HEK293T (cell line): ENCODE results near the gene AHDC1.

Source experiments
- CTCF ChIA-PET: fragments of 350-600 bp; formaldehyde crosslinking; extraction: SDS; loops from one replicate; lab custom pipeline; 2021; ENCODE audit warnings: antibody characterized with exemption, inconsistent platforms; lab: Yijun Ruan, JAX
- POLR2A ChIA-PET: fragments of 350-600 bp; formaldehyde crosslinking; extraction: SDS; loops from one replicate; lab custom pipeline; 2020; ENCODE audit warnings: antibody characterized with exemption, inconsistent platforms; lab: Yijun Ruan, JAX
- DNase-seq: peaks from one replicate; pipeline ENCODE4 v3.0.0; 2012; ENCODE audit warnings: mixed read lengths; ENCODE audit errors: extremely low spot score
- ARNT ChIP-seq: fragments of 450-650 bp; IDR thresholded peaks from 2 replicates; pipeline ENCODE4 v1.6.1; 2017; ENCODE audit warnings: mild to moderate bottlenecking
- BHLHE40 ChIP-seq: fragments of 450-650 bp; IDR thresholded peaks from 2 replicates; pipeline ENCODE4 v1.6.1; 2016; ENCODE audit warnings: mild to moderate bottlenecking, moderate library complexity, borderline replicate concordance
- CTBP1 ChIP-seq: fragments of 450-650 bp; IDR thresholded peaks from 2 replicates; pipeline ENCODE4 v1.6.1; 2016; ENCODE audit warnings: borderline replicate concordance
- ELF4 ChIP-seq: fragments of 450-650 bp; IDR thresholded peaks from 2 replicates; pipeline ENCODE4 v1.6.1; 2017; ENCODE audit warnings: antibody characterized with exemption
- FOXA1 ChIP-seq: fragments of 450-650 bp; IDR thresholded peaks from 2 replicates; pipeline ENCODE4 v1.6.1; 2016; ENCODE audit warnings: mild to moderate bottlenecking
- FOXK2 ChIP-seq: fragments of 450-650 bp; IDR thresholded peaks from 2 replicates; pipeline ENCODE4 v1.6.1; 2016; ENCODE audit warnings: mild to moderate bottlenecking
- FOXM1 ChIP-seq: fragments of 450-650 bp; IDR thresholded peaks from 2 replicates; pipeline ENCODE4 v1.6.1; 2017; ENCODE audit warnings: mild to moderate bottlenecking, borderline replicate concordance
- HDGF ChIP-seq: fragments of 450-650 bp; IDR thresholded peaks from 2 replicates; pipeline ENCODE4 v1.6.1; 2017; ENCODE audit warnings: antibody characterized with exemption, borderline replicate concordance
- L3MBTL2 ChIP-seq: fragments of 450-650 bp; conservative IDR thresholded peaks from 2 replicates; pipeline ENCODE4 v1.6.1; 2016; ENCODE audit warnings: mild to moderate bottlenecking
- LEF1 ChIP-seq: fragments of 450-650 bp; IDR thresholded peaks from 2 replicates; pipeline ENCODE4 v1.6.1; 2017; ENCODE audit warnings: mild to moderate bottlenecking, borderline replicate concordance
- NFRKB ChIP-seq: fragments of 450-650 bp; IDR thresholded peaks from 2 replicates; pipeline ENCODE4 v1.6.1; 2016; ENCODE audit warnings: mild to moderate bottlenecking, moderate library complexity
- SP1 ChIP-seq: fragments of 450-650 bp; IDR thresholded peaks from 2 replicates; pipeline ENCODE4 v1.6.1; 2017
- SUZ12 ChIP-seq: fragments of 450-650 bp; IDR thresholded peaks from 2 replicates; pipeline ENCODE4 v1.6.1; 2016; ENCODE audit warnings: mild to moderate bottlenecking
- TARDBP ChIP-seq: fragments of 450-650 bp; IDR thresholded peaks from 2 replicates; pipeline ENCODE4 v1.6.1; 2016
- ZNF384 ChIP-seq: fragments of 450-650 bp; IDR thresholded peaks from 2 replicates; pipeline ENCODE4 v1.6.1; 2016
- TF ChIP-seq, protein P1 (sequence below): fragments of 450-650 bp; IDR thresholded peaks from 2 replicates; pipeline ENCODE4 v1.6.1; 2016

Gene AHDC1

DNA sequence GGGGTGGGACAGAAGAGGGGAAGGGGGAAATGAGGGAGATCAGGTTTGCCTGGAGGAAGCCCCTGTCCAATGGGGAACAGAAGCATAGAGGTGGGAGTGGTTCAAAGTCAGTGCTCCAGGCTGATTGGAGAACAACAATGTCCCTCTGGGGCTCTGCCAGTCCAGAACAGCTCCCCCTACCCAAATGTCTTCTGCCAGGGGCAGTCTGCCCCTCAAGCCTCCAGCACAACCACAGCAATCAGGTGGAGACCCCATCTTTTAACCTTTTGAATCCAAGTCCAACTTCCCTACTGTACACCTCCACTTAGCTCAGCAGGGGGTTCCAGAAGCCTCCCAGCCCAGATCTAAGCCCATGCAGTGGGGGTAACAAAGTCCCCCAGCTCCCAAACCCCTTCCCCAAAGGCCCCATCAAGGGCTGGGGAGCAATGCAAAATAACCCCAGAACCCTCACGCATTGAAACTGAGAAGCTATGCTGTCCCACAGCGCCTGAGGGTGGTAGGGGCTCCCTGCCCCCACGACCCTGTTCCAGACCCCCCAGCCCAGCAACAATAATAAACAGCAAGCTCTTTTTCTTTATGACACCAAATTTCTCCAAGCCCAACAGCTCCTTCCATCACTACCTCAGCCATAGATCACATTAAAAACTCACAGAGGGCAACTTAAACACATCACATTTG lies 3.3 kb downstream of the AHDC1 start:
- CTCF ChIA-PET, result interaction anchor here (0.9 to 2.3 kb wide), 6 partner anchors 24 to 43 kb away, joined by 3 to 13 read pairs (median 4); no protein-coding TSS in a partner anchor

DNA sequence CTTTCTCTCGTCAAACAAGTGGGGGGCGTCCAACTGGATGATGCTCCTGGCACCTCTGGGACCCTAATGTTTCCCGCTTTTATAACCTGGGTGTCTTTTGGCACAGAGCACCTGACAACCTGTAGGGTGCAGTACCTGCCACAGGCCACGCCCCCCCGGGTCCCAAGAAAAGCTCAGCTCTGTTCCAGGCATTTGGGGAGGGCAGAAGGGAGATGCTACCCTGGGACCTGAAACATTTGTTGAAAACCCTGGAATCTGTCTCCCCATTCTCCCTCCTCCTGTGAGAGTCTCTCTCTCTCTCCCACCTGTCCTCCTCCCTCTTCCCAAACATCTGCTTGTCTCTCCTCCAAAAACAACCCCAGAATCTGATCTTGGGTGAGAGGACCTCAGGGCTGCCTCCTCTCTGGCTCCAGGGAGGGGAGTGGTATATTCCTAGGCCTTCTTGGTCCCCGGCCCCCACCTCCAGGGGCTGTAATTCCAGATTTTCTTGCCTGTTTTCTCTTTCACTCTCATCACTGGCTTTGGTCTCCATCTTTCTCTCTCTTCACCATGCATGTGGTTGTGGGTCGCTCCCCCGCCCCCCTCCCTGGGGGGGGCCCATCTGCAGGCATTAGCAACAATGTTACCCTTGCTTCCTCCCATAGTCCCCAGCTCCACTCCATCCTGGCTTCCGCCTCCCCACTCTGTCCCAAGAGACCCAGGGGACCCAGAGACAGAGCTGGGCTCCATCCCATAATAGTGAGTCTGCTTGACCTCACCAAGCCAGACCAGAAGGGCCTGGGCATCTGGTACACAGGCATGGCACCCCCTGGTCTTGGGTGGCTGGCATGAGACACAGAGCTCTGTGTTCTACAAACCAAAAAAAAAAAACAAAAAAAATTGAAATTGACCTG lies 4.1 kb downstream of the AHDC1 start:
- TF ChIP-seq FOXK2 (no peak), FOXM1 (no peak), NFRKB (no peak), TARDBP (no peak), ELF4 (no peak), ZNF384 (no peak), SP1 (no peak), CTBP1 (no peak)
- TF ChIP-seq, protein P1, sequence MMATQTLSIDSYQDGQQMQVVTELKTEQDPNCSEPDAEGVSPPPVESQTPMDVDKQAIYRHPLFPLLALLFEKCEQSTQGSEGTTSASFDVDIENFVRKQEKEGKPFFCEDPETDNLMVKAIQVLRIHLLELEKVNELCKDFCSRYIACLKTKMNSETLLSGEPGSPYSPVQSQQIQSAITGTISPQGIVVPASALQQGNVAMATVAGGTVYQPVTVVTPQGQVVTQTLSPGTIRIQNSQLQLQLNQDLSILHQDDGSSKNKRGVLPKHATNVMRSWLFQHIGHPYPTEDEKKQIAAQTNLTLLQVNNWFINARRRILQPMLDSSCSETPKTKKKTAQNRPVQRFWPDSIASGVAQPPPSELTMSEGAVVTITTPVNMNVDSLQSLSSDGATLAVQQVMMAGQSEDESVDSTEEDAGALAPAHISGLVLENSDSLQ, result no peak
- POLR2A ChIA-PET, result no interaction called here
- CTCF ChIA-PET, result interaction anchor here (1.0 to 2.3 kb wide), 5 partner anchors 24 to 32 kb away, joined by 3 to 12 read pairs (median 4); no protein-coding TSS in a partner anchor
- DNase-seq, result no peak

More for the DNA sequence above, 3.3 kb downstream of the AHDC1 start:
- DNase-seq, result peak; percentile 39
- POLR2A ChIA-PET, result interaction anchor here (0.9 to 2.5 kb wide), 4 partner anchors 26 to 125 kb away, joined by 3 to 10 read pairs (median 4); partner anchors contain the start of genes FAM76A and WASF2
- TF ChIP-seq L3MBTL2, result no peak
- no peak for TF ChIP-seq HDGF
- TF ChIP-seq ARNT, result no peak
- no peak for TF ChIP-seq SUZ12
- no peak for TF ChIP-seq BHLHE40
- TF ChIP-seq, protein P1, result peak; percentile 96
- peak; percentile 5; the same call in 1 of the 2 replicates for TF ChIP-seq FOXM1
- TF ChIP-seq FOXA1, result no peak
- TF ChIP-seq CTBP1, result no peak

DNA sequence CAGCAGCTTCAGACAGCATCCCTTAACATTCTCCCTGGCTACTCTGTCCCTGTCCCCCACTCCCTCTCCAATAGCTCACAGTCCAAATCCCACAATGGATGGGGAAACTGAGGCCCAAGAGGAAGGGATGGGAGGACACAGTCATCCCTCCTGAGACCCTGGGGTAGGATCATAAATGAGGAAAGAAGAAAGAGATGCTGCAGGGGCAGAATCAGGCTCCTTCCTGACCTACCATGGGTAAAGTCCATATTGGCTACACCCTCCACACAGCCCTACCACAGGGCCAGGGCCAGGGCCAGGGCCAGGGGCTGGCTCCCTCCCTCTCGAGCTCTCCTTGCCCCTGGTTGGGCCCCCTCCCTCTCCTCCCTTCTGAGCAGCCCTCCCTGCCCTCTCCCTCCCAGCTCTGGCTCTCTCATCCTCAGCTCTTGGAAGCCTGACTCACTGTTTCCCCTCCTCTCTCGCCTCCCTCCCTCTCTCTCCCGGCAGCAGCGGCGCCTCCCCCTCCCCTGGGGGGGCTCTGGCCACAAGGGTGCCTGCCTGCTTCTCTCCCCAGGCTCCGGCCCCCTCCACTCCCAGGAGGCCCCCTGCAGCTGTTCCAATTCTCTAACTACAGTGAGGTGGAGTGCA lies 4.9 kb downstream of the AHDC1 start:
- DNase-seq, result no peak
- CTCF ChIA-PET, result interaction anchor here (1.5 kb wide), 1 partner anchor 31 kb away, joined by 4 read pairs; no protein-coding TSS in a partner anchor
- POLR2A ChIA-PET, result no interaction called here
- TF ChIP-seq TARDBP (no peak), FOXK2 (no peak), SUZ12 (no peak), NFRKB (no peak), HDGF (no peak), FOXM1 (no peak), ARNT (no peak), FOXA1 (no peak), ZNF384 (no peak), L3MBTL2 (no peak), ELF4 (no peak), BHLHE40 (no peak), LEF1 (no peak), CTBP1 (no peak), SP1 (no peak)
- TF ChIP-seq, protein P1, result no peak

DNA sequence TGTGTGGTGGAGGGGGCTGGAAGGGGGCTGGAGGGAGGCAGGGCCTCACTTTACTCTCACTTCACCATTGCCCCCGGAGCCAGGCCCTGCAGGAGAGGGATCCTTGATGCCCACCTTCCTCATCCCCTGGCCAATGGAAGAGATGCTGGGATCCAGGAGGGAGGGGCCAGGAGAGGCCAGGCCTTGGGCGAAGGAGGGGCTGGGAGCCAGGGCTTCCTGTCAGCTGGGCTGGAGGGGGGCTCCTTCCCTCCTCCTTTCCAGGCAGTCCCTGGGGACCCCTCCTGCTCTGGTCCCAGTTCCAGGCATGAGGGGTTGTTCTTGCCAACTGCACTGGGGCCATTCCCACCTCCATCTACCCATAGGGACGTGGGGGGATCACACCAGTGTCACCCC lies 5.7 kb downstream of the AHDC1 start:
- no peak for DNase-seq
- ChIA-PET POLR2A (no interaction called here), CTCF (no interaction called here)
- TF ChIP-seq ZNF384, result no peak
- TF ChIP-seq, protein P1, result no peak

DNA sequence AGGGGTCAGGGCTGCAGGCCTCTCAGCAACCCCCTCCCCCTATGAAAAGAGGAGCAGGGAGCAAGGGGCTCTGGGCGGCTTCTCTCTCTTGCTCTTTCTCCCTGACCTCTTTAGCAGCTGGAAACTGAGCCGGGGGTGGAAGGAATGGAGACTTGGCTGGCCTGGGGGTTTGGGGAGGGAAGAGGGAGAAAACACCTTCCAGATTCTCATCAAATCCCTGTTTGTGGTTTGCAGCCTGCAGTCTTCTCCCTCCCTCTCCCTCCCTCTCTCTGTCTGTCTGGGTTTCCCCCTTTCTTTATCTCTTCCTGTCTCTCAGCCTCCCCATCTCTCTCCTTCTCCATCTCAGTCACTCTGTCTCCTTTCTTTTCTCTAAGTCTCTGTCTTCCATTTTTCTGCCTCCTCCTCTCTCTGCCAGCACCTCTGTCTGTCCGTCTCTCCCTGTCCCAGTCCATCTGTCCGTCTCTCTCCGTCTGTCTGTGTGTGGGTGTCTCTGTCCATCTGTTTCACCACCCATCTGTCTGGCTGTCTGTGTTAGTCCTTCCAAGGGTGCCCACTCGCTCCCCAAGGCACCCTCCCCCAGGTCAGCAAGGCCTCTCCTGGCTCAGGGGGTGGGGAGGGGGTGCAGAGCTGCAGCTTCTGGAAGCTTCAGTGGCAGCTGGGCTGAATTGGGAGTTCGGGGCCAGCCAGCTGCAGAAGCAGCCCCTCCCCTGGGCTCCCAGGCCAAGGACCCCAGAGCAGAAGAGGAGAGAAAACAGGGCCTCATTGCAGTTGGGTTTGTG lies 6.2 kb downstream of the AHDC1 start:
- no peak for DNase-seq
- CTCF ChIA-PET, result no interaction called here
- POLR2A ChIA-PET, result no interaction called here

More for the DNA sequence above, 6.2 kb downstream of the AHDC1 start:
- TF ChIP-seq TARDBP, result no peak
- no peak for TF ChIP-seq ELF4
- TF ChIP-seq LEF1, result no peak
- TF ChIP-seq, protein P1, result no peak
- TF ChIP-seq BHLHE40, result no peak
- TF ChIP-seq SP1, result no peak
- TF ChIP-seq ARNT, result no peak
- TF ChIP-seq CTBP1, result no peak
- TF ChIP-seq L3MBTL2, result no peak
